ENCODE data around the gene HOXB4.

GRCh38 chr17:48616717-48617470 lies 38.7 kb upstream of the HOXB4 start:
- TF ChIP-seq MEF2A (IDR thresholded peaks at IDR 0.05; ENCODE audit: borderline replicate concordance, low read depth) (no peak), CTCF (IDR thresholded peaks at IDR 0.05) (no peak), REST (IDR thresholded peaks at IDR 0.05; ENCODE audit: low read depth, low read length) (no peak), USF2 (IDR thresholded peaks at IDR 0.05; ENCODE audit: borderline replicate concordance, low read depth, low read length) (no peak), FOXM1 (IDR thresholded peaks at IDR 0.05; ENCODE audit: low read depth) (no peak), JUND (IDR thresholded peaks at IDR 0.05) (no peak), MAX (IDR thresholded peaks at IDR 0.05; ENCODE audit: low read depth) (no peak), POLR2AphosphoS5 (IDR thresholded peaks at IDR 0.05; ENCODE audit: low read depth, low read length) (no peak), YY1 (IDR thresholded peaks at IDR 0.05; ENCODE audit: low read depth) (no peak), EP300 (IDR thresholded peaks at IDR 0.05; ENCODE audit: borderline replicate concordance in 1 of 2, low read depth in 1 of 2, low read length in 1 of 2) (no peak), MXI1 (IDR thresholded peaks at IDR 0.05; ENCODE audit: low read depth, low read length) (no peak), EZH2phosphoT487 (IDR thresholded peaks at IDR 0.05; ENCODE audit: borderline replicate concordance, low read depth) (0 out of 2 replicates have a peak, but pooled peaks have one; percentile 8)
- TF ChIP-seq, protein P1, sequence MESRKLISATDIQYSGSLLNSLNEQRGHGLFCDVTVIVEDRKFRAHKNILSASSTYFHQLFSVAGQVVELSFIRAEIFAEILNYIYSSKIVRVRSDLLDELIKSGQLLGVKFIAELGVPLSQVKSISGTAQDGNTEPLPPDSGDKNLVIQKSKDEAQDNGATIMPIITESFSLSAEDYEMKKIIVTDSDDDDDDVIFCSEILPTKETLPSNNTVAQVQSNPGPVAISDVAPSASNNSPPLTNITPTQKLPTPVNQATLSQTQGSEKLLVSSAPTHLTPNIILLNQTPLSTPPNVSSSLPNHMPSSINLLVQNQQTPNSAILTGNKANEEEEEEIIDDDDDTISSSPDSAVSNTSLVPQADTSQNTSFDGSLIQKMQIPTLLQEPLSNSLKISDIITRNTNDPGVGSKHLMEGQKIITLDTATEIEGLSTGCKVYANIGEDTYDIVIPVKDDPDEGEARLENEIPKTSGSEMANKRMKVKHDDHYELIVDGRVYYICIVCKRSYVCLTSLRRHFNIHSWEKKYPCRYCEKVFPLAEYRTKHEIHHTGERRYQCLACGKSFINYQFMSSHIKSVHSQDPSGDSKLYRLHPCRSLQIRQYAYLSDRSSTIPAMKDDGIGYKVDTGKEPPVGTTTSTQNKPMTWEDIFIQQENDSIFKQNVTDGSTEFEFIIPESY (IDR thresholded peaks at IDR 0.05; ENCODE audit: borderline replicate concordance, low read depth) = no peak

Measured in SK-N-SH (cell line).